ENCODE results near the gene FBLN2. TPM values are rescaled to one million over a fixed set of nuclear protein-coding genes. Genes with fewer than 3 reads are reported as not detected.

FBLN2 gene
- total RNA-seq, 1 experiment from 2014 or later = 0.39 TPM

DNA sequence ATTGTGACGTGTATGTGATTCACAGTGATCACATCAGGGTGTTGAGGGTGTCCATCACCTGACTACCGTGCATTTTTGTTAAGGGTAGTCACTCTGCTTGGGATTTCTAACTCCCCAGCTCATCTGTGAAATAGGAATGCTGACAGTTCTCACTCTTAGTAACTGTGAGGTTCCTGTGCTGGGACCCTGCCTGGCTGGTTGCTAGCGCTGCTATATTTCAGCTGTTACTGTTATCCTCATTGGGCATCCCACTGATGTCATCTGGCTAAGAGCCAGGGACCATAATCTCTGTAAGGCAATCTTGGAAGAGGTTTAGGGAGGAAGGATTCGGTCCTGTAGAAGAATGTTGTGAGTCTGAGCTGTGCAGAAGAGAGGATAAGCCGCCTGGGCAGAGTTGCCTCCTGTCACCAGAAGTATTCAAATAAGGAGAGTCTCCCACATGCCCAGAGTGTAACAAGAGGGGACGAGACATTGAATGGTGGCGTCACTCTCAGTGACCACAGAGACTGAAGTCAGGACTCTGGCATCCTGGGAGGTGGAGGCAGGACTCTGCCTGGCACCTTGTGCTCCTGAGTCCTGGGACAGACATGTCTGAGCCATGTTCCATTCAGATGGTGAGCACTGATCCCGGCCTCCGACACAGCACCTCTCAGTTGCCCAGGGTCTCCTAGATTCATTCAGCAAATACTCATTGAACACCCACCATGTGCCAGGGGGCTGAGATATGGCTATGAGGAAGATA is 52.2 kb downstream of the FBLN2 start:
- H3K9me3 ChIP-seq (ENCODE audit: control insufficient read depth in 1 of 2, insufficient read depth in 1 of 2, low read depth in 1 of 2, low read length in 2 of 2) = no peaks in the 10 kb centered on the region
- H3K79me2 ChIP-seq (ENCODE audit: insufficient read depth, low read length) = no peaks in the 10 kb centered on the region
- TF ChIP-seq POLR2A (IDR thresholded peaks at IDR 0.05; ENCODE audit: borderline replicate concordance, extremely low read depth, insufficient read depth, insufficient read length) = no peak
- no peak for TF ChIP-seq CBX3 (IDR thresholded peaks at IDR 0.05; ENCODE audit: low read depth)
- no peak for TF ChIP-seq EZH2phosphoT487 (IDR thresholded peaks at IDR 0.05; ENCODE audit: borderline replicate concordance)
- no peak for TF ChIP-seq ELF1 (IDR thresholded peaks at IDR 0.05; ENCODE audit: borderline replicate concordance, low read depth)
- peak; percentile 61 for TF ChIP-seq JUND (IDR thresholded peaks at IDR 0.05)
- peak; percentile 53 for TF ChIP-seq FOSL1 (IDR thresholded peaks at IDR 0.05; ENCODE audit: low read depth)
- TF ChIP-seq TCF7L2 (IDR thresholded peaks at IDR 0.05; ENCODE audit: borderline replicate concordance, extremely low read depth, insufficient read depth, insufficient read length) = no peak
- H3K27me3 ChIP-seq (ENCODE audit: insufficient read depth, low read length) = no peaks in the 10 kb centered on the region
- peaks cover 0 to 17% of the 10 kb centered on the region in 2 experiments; a peak in 2 of 4 replicates for H3K4me1 ChIP-seq (ENCODE audit: control insufficient read depth in 1 of 2, insufficient read depth in 2 of 2, low read length in 2 of 2)
- BruUV-seq (replicated peaks) = no TSS peak
- H2AFZ ChIP-seq (ENCODE audit: low read depth, low read length, poor library complexity, severe bottlenecking) = no peak overlapping the region
- H4K20me1 ChIP-seq (ENCODE audit: insufficient read depth) = no peaks in the 10 kb centered on the region
- RAD21 ChIA-PET (ENCODE audit: low non-redundant PET in 1 of 2, low total read pairs in 2 of 2, uncharacterized antibody in 2 of 2, unreplicated experiment in 2 of 2) = no interaction called here
- H3K4me3 ChIP-seq (replicated peaks in 1 of 2; ENCODE audit: low read depth in 1 of 2, low read length in 2 of 2) = no peak overlapping the region
- H3K4me2 ChIP-seq (ENCODE audit: low read length) = peak overlapping the region; percentile 29
- no peaks in the 10 kb centered on the region for H3K9me2 ChIP-seq (ENCODE audit: insufficient read depth)
- H3K36me3 ChIP-seq (ENCODE audit: control insufficient read depth in 1 of 2, insufficient read depth in 2 of 2, low read length in 2 of 2) = no peaks in the 10 kb centered on the region
- POLR2A ChIA-PET = no interaction called here
- H3K27ac ChIP-seq (ENCODE audit: low read depth, low read length) = no peak overlapping the region
- CTCF ChIA-PET = no interaction called here
- ATAC-seq = peak; percentile 67; the same call in 1 of the 2 replicates
- DNase-seq (ENCODE audit: low read depth, low spot score) = peak; percentile 29
- intact Hi-C loops (cut with micrococcal nuclease) = no loop called here
- no peak overlapping the region for H3K9ac ChIP-seq (ENCODE audit: low read length)

DNA sequence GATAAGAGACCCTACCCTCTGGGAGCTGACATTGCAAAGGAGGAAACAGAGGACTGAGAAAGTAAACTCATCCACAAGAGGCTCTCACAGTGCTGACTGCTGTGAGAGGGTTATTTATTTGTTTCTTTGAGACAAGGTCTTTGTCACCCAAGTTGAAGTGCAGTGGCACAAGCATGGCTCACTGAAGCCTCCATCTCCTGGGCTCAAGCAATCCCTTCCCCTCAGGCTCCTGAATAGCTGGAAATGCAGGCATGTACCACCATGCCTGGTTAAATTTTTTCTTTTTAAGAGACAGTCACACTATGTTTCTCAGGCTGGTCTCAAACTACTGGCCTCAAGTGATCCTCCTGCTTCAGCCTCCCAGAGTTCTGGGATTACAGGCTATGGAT is 52.8 kb downstream of the FBLN2 start:
- H4K20me1 ChIP-seq (ENCODE audit: insufficient read depth) = no peaks in the 10 kb centered on the region
- intact Hi-C loops (cut with micrococcal nuclease) = no loop called here
- TF ChIP-seq POLR2AphosphoS5 (IDR thresholded peaks at IDR 0.05; ENCODE audit: low read depth, low read length) = no peak
- no peak for TF ChIP-seq FOSL1 (IDR thresholded peaks at IDR 0.05; ENCODE audit: low read depth)
- no peak for TF ChIP-seq ZFX (IDR thresholded peaks at IDR 0.05)
- TF ChIP-seq ATF3 (IDR thresholded peaks at IDR 0.05) = no peak
- no peak for TF ChIP-seq ZNF274 (IDR thresholded peaks at IDR 0.05; ENCODE audit: low read depth, low read length)
- no peak for TF ChIP-seq POLR2A (IDR thresholded peaks at IDR 0.05; ENCODE audit: borderline replicate concordance, extremely low read depth, insufficient read depth, insufficient read length)
- TF ChIP-seq CEBPB (IDR thresholded peaks at IDR 0.05; ENCODE audit: low read depth) = no peak
- no peak for TF ChIP-seq EGR1 (IDR thresholded peaks at IDR 0.05; ENCODE audit: low read depth)
- TF ChIP-seq TCF7L2 (IDR thresholded peaks at IDR 0.05; ENCODE audit: borderline replicate concordance, extremely low read depth, insufficient read depth, insufficient read length) = no peak
- no peak for TF ChIP-seq RAD21 (IDR thresholded peaks at IDR 0.05; ENCODE audit: low read depth)
- TF ChIP-seq EZH2phosphoT487 (IDR thresholded peaks at IDR 0.05; ENCODE audit: borderline replicate concordance) = no peak
- no peak for TF ChIP-seq YY1 (IDR thresholded peaks at IDR 0.05; ENCODE audit: extremely low read depth, insufficient replicate concordance, low read depth, low read length)
- TF ChIP-seq, protein P1, sequence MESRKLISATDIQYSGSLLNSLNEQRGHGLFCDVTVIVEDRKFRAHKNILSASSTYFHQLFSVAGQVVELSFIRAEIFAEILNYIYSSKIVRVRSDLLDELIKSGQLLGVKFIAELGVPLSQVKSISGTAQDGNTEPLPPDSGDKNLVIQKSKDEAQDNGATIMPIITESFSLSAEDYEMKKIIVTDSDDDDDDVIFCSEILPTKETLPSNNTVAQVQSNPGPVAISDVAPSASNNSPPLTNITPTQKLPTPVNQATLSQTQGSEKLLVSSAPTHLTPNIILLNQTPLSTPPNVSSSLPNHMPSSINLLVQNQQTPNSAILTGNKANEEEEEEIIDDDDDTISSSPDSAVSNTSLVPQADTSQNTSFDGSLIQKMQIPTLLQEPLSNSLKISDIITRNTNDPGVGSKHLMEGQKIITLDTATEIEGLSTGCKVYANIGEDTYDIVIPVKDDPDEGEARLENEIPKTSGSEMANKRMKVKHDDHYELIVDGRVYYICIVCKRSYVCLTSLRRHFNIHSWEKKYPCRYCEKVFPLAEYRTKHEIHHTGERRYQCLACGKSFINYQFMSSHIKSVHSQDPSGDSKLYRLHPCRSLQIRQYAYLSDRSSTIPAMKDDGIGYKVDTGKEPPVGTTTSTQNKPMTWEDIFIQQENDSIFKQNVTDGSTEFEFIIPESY (IDR thresholded peaks at IDR 0.05; ENCODE audit: extremely low read depth, insufficient replicate concordance, low read length) = no peak
- TF ChIP-seq EZH2 (IDR thresholded peaks at IDR 0.05) = no peak
- TF ChIP-seq SRF (IDR thresholded peaks at IDR 0.05; ENCODE audit: low read depth) = no peak
- TF ChIP-seq JUND (IDR thresholded peaks at IDR 0.05) = no peak

More for the DNA sequence above, 52.8 kb downstream of the FBLN2 start:
- peaks cover 0 to 17% of the 10 kb centered on the region in 2 experiments; a peak in 2 of 4 replicates for H3K4me1 ChIP-seq (ENCODE audit: control insufficient read depth in 1 of 2, insufficient read depth in 2 of 2, low read length in 2 of 2)
- H3K4me3 ChIP-seq (replicated peaks in 1 of 2; ENCODE audit: low read depth in 1 of 2, low read length in 2 of 2) = no peak overlapping the region
- H3K9ac ChIP-seq (ENCODE audit: low read length) = no peak overlapping the region
- BruUV-seq (replicated peaks) = no TSS peak
- ATAC-seq = no peak
- H3K36me3 ChIP-seq (ENCODE audit: control insufficient read depth in 1 of 2, insufficient read depth in 2 of 2, low read length in 2 of 2) = no peaks in the 10 kb centered on the region
- H3K79me2 ChIP-seq (ENCODE audit: insufficient read depth, low read length) = no peaks in the 10 kb centered on the region
- ChIA-PET POLR2A (no interaction called here), CTCF (no interaction called here), RAD21 (ENCODE audit: low non-redundant PET in 1 of 2, low total read pairs in 2 of 2, uncharacterized antibody in 2 of 2, unreplicated experiment in 2 of 2) (no interaction called here)
- H2AFZ ChIP-seq (ENCODE audit: low read depth, low read length, poor library complexity, severe bottlenecking) = no peak overlapping the region
- no peaks in the 10 kb centered on the region for H3K27me3 ChIP-seq (ENCODE audit: insufficient read depth, low read length)
- H3K27ac ChIP-seq (ENCODE audit: low read depth, low read length) = no peak overlapping the region
- no peaks in the 10 kb centered on the region for H3K9me3 ChIP-seq (ENCODE audit: control insufficient read depth in 1 of 2, insufficient read depth in 1 of 2, low read depth in 1 of 2, low read length in 2 of 2)
- no peak for DNase-seq (ENCODE audit: low read depth, low spot score)
- no peaks in the 10 kb centered on the region for H3K9me2 ChIP-seq (ENCODE audit: insufficient read depth)
- H3K4me2 ChIP-seq (ENCODE audit: low read length) = no peak overlapping the region

Measured in HCT116 (cell line).